HG03457 (cell line): ENCODE data around the gene PTCD2.

Source experiments
- ATAC-seq: cut with Tn5 transposase; IDR thresholded peaks from one replicate; pipeline ENCODE4 v1.9.1; 2021; ENCODE audit warnings: moderate number of reproducible peaks; ENCODE audit not compliant: unreplicated experiment

The PTCD2 gene

DNA sequence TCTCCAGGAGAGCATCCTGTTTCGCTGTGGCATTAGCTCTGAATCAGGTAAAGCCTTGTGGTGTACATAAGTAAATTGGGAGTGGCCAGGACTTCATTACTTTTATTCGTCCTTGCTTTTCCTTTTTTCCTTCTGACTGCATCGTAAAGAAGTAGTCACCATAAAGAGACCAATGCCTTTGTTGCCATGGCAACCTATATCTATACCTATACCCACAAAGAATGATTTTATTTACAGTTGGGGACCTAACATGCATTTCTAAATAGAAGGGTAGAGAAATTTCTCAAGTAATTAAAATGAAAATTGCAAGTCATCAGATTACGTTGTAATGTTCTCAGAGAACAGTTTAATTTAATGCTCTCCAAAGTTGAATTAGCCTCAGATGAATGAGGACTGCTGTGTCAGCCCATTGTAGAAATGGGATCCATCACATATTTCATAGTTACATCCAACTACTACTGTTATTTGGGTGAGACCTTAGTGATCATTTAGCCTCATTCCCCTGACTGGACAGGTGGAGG is 18.6 kb downstream of the PTCD2 start:
- ATAC-seq = no peak

DNA sequence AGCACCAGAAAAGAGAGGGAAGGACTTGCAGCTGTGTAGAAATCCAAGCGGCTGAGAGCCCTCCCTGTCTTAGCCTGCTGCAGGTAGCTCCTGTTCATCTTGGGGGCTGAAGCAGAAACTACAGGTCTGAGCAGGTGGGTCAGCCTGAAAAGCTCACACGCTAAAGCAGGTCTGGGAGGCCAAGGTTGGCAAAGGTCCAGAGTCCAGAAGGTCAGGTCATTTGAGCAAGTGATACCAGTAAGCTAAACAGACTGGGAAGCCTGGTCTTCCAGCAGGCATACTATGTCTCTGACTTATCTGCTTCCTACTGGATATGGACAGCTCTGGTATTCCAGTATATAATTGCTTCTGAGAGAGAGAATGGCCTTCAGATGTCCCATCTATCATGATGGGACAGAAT is 26.2 kb downstream of the PTCD2 start:
- no peak for ATAC-seq

DNA sequence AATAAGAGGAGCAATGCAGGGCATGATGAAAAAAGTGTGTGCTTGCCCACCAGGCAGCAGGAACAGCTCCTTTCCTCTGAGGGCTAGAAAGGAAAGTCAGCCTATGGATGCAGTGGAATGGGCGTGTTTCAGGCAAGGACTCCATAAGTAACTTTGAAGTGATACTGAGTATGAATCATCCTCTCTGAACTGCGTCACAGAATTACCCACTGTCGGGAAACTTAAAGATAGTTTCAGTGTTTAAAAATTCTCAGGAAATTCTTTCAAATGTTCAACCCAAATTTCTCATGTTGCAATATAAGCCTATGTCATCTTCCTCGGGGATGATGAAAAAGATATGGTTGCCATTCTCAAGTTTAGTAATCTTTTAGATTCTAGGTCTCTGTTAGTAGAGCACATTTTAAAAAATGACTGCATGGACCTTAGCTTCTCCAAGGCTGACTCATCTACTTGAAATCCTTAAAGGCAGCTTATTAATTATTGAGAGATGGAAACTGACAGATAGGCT is 27.7 kb downstream of the PTCD2 start:
- ATAC-seq = no peak

DNA sequence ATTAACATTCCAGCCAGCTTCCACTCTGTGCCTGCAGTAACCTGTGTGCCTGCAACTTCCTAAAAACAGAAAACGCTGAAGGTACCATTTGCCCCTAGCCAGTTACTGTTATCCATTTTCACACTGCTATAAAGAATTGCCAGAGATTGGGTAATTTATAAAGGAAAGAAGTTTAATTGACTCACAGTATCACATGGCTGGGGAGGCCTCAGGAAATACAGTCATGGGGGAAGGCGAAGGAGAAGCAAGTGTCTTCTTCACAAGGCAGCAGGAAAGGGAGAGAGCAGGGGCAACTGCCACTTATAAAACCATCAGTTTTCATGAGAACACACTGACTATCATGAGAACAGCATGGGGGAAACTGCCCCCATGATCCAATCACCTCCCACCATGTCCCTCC is 31.2 kb downstream of the PTCD2 start:
- no peak for ATAC-seq

DNA sequence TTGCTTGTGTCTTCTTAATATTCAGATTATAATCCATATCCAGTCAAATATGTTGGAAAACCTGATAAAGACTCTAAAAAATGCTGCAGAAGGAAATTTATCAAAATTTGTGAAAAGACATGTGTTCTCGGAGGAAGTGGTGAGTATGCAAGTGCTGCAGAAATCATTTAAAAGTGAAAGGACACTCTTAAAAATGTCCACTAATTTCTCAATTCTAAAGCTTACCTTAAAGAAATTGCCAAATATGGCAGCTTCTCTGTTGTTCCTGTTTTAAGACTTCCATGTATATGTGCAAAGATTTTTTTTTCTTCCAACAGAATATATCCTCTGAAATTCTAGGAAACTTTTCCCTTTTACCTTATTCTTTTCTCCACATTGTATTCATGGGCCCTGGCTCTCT is 32.4 kb downstream of the PTCD2 start:
- ATAC-seq = no peak

DNA sequence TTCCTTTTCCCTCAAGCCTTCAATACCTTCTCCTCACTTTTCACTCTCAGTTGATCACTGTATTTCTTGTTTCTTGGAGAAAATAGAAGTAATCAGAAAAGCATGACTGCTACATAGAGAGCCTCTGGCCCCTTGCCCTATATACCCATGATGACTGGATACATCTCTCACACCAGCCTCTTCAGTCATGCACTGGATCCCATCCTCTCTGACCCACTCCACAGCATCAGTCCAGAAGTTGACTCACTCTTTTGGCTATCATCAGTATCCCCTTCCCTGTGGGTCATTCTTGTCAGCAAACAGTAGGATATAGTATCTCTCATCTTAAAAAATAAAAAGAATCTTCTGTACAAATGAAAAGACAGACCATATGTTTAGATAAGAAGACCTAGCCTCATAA is 32.9 kb downstream of the PTCD2 start:
- ATAC-seq = no peak

DNA sequence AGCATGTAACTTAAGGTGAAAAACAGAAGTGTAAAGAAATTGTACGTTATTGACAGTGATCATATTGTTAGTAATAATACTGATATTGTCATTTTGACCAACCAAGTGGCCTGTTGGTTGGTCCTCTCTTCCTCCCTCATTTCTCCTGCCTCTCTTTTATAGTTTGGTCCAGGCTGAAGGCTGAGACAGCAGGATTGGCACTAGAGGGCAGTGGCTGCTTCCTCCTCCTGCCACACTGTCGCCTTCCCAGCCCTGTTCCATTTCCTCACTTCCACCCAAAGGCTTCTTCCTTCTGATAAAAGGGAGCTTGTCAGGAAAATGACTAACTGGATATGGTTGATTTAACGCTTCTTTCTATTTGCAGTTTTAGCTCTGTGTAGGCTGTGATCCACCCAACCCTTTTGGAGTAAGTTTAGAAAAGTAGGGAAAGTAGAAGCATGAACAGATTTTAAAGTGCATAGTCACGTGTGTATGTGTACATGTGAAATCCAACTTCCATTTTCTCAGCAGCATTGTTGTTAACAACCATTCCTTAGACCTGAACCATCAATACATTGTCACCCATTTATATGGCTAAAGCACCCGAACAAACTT is 35.6 kb downstream of the PTCD2 start:
- no peak for ATAC-seq

DNA sequence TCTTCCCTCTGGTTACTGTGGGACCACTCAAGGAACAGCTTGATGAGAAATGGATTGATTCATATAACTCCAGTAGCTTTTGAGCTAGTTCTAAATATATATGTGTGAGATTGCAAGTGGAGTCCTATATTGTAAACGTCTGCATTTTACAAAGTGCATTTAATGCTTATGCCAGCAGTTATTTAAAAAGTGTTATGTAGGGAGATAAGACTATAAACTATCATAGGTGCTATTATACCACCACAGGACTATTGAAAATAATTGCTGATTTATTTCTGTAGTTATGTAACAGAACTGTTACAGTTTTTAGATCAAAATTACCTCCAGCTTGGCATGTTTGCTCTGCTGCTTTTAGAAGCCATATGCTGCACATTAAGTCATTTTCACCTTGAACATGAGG is 36.2 kb downstream of the PTCD2 start:
- no peak for ATAC-seq

DNA sequence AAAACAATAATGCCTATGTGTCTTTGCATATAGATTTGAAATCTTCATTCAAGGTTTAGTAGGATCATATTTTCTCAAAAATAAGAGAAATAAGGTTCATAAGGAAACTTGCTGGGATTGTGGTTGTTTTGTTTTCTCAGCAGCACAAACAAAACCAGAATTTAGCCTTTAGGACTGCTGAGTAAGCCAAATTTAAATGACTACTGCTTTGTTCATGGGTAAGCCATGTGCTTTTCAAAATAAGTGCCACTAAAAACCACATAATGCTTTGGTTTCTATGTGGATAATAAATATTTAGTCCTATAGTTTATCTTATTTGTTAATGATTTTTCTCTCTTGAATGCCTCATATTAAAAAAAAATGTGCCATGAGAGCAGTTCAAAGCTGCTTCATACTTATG is 38.8 kb downstream of the PTCD2 start:
- ATAC-seq = no peak

DNA sequence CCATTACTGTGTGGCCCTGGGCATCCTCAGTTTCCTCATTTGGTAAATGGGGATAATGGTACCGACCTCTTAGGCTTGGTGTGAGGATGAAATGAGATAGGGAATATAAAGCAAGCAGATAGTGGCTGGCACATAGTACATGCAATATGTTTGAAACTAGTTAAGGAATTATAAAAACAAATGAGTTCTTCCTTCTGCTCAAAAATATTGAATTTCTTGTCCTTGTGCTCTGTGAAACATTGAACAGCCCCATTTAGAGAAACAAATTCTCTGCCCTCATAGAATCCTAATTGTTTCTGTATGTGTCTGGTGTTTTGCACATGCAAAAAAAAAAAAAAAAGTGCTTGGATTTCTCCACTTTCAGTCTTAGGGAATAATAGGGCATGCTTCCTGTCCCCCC is 39.7 kb downstream of the PTCD2 start:
- no peak for ATAC-seq

DNA sequence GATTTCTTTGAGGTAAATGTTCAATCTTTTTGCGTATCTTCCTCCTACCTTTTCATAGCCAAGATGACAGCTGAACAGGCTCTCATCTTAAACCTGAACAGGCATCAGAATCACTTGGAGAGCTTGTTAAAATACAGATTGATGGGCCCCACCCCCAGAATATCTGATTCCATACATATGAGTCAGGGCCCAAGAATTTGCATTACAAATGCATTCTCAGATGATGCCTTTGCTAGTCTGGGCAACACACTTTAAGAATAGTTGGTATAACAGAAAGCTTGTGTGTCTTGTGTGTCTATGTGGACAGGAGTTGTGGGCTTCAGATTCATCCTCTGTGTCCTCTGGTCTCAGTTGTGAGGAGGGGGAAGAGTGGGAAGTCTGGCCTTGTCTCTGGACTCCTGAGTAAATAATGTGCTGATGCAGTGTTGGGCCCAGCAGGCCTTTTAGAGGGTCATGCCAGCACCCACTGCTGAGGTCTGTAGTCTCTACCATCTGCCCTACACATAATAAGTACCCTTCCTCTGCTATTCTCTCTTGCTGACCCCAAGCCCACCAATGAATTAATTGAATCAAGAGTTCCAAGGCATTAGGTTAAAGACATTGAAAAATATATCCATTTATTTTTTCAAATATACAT is 43.1 kb downstream of the PTCD2 start:
- no peak for ATAC-seq

DNA sequence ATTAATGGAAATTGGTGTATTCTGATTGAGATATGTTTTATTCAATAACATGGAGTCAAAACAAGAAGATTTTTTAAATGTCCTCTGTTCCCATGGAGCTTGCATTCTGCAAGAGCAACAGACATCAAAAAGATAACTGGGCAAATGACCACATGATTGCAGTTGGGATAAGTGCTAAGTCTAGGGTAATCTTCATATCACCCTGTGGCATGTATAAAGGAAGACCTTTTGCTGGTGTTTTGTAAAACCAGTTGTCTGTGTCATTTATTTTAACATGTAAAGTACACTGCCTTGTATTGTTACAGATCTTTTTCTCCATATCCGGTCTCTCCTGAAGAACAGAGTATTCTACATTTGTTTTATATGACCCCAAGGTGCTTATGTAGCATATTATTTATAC is 44.0 kb downstream of the PTCD2 start:
- no peak for ATAC-seq

DNA sequence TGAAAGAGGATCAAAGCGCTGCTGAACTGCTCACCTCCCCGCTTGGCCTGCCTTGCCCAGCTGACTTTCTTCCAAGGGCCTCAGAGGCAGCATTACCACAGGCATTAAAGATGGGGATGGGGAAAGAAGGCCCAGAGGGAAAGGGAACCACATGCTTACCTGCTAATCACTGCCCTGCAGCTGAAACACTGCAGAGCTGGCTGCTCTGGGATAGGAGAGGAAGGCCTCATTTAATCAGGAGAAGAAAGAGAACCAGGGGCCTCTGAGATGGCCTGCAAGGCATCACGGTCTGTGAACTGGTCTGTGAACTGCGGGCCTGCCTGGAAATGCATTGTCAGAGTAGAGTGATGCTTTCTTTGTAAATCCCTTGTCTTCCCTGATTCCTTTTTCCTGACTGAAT is 44.8 kb downstream of the PTCD2 start:
- no peak for ATAC-seq

DNA sequence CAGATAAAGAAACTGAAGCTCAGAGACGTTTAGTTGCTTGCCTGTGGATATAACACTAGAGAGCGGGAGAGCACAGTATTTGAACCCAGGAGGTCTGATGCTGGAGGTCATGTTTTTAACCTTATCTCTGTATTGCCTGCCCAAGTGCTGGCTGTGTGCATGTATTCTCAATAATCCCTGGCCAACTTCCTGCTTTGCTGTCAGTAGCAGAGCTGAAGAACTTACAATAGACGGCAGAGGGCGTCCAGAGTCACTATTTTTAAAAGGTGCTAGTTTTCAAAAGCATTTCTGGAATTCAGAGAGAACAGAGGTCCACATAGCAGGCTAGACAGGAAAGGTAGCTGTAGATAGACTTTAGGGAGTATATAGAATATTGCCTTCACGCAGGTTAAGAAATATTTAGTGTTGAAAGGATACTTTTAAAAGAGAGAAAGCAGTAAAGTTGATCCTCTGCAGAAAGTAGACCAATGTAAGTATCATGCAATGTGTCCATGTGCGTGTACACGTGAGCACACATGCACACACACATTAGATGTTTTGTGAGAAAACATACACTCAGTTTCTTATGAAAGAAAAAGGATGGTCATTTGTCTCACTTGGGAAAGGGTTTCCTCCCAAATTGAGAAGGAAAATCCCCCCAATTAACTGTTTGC is 46.3 kb downstream of the PTCD2 start:
- no peak for ATAC-seq

DNA sequence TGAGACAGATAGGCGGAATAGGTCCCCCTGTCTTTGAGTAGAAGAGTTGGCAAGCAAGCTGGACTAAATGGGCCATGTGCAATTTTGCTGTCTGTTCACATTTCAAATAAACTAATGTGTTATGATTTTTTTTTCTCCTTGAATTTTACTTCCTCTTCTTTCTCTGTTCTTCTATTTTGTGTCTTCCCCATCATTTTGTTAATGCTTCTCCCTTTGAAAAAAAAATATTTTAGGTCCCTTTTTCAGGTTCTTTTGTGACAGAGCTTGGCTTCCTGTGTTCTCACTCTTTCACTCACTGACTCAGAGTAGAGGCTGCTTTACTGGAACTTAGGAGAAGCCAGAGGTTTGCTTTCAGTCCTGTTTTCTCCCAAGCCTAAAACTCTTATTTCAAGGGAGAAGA is 48.1 kb downstream of the PTCD2 start:
- no peak for ATAC-seq

DNA sequence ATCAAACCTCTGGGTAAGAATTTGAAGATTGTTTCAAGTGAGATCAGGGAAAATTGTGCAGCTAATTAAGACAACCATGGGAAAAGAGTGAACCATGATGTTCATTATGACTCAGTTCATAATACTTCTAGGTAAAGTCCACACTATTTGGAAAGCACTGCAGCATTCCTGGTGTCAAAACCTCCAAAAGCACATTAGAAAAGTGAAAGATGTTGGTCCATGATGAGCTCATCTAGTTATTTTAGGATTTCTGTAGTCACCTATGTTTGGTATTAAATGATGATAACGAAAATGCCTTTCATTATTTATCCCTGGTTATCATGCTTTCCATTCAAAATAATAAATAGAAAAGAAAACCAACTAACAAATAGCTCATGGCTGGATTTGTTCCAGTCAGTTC is 49.1 kb downstream of the PTCD2 start:
- ATAC-seq = no peak

DNA sequence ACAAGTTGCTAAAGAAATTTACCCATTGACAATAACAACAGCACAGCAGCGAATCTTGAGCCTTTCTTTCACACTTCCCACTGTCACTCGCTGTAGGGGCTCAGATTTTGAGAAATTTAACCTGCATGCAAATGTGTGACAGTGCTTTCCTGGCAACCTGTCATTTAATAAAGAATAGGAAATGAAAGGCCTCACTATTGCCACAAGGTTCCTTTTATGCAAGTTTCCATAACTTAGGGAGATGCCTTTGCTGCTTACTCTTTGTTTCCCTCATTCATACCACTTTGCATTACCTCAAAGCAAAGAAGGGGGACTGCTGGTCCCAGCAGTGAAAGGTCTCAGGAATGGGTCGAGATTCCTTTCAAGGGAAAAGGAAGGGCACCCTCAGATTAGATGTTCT is 49.5 kb downstream of the PTCD2 start:
- no peak for ATAC-seq

DNA sequence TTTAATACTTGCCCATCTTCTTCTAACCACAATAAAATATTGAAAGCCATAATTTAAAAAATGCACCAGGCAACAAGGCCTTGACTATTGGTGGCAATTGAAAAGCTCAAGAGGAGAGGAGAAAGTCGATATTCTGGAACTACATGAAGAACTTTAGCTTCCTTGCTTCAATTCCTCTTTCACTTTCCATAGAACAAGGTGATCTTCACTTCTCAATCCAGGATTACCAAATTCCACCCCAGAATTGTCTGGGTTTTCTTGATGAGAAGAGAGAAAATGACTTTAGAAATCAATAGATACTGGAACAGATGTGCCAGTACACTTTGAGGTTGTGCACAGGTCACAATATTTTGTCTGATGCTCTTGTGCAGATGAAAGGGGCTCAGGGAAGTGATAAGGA is 52.2 kb downstream of the PTCD2 start:
- ATAC-seq = no peak

DNA sequence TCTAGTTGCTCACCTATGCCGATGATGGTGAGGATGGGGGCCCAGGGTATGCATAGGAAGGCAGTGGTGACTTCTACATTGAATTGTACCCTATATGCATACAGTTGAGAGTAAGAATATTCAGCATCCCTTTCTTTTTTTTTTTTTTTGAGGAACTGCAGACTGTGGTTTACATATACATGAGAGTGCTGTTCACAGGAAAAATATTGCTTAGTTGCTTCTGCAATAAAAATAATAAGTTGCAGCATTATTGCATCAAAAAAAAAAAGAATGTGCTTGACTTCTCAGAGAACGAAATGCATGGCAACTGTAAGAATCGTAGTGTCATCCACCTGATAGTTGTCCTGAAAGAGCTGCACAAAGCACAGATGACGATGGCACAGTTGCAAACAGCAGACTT is 52.8 kb downstream of the PTCD2 start:
- no peak for ATAC-seq

DNA sequence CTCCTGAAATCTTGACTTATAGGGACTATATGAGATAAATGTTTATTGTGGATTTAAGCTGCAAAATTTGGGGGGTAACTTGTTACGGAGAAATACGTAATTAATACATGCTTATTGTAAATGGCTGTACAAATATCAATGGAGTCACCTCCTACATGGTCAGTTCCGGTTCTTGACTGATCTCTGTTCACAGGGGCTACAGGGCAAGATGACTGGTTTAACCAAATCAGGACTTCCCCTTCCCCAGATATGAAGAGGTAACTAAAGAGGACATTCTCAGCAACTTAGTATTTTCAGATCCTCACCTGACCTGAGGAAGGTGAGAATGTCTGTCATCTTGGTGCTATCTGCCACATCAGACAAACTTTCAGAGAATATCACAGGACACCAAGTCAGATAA is 54.7 kb downstream of the PTCD2 start:
- ATAC-seq = no peak

DNA sequence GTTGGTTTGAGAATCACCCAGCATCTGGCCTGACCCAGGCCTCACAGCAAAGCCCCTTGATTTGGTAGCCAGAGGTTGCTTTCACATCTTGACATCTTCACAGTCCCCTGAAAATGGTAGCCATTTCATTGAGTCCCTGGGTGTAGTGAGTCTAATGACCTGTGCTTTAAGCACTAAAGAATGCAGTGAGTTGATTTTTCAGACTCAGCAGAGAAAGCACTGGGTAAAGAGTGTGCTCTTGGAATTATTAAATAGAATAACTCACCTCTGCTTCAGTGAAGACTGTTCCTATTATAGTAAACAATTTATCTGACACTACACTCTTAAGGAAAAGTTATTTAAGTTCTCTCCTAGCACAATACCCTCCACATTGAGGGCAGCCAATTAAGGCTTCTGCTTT is 56.2 kb downstream of the PTCD2 start:
- no peak for ATAC-seq

DNA sequence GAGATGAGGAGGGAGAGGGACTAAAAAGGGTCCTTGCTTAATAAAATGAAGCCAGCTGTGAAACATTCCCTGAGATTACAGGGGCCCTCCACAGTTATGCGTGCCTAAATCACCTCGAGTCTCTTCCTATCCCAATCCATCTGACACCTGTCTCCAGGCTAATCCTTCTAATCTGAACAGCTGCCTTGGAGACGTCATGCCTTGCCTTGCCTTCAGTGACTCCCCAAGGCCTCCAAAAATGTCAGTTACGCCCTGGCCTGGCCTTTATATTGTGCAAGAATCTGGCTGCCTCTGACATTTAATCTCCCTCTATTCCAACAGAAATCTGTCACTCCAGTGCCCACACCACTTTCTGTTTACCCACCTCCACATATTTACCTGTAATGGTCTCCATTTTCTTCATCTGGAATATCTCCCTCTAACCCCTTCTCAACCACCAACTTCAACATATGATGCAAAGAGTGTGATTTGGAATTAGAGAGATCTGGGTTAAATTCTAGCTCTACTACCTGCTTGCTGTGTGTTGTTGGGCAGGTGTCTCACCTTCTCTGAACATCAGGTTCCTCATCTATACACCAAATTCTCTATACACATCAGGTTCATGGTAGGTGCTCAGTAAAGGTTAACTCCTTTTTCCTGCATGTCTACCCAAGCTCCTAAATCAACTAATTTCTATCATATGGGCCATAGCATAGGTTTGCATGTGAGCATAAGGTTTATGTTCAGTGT is 57.9 kb downstream of the PTCD2 start:
- no peak for ATAC-seq
